HEK293 (cell line): ENCODE data around the gene SIGLEC8.

ENCODE experiments used
- CTCF ChIP-seq: fragments of 450-650 bp; formaldehyde crosslinking; IDR thresholded peaks from 2 replicates; pipeline ENCODE4 v1.5.1; 2016; ENCODE audit warnings: missing biosample characterization, missing genetic modification characterization
- PBX3 ChIP-seq: sonication (generic); formaldehyde crosslinking; IDR thresholded peaks from 2 replicates; pipeline ENCODE4 v1.8.1; 2022; ENCODE audit warnings: mild to moderate bottlenecking, moderate library complexity, missing genetic modification reagents
- YY1 ChIP-seq: fragments of 450-650 bp; formaldehyde crosslinking; IDR thresholded peaks from 2 replicates; pipeline ENCODE4 v1.5.1; 2018; ENCODE audit warnings: missing biosample characterization, missing genetic modification characterization
- ZNF2 ChIP-seq: fragments of 450-650 bp; formaldehyde crosslinking; IDR thresholded peaks from 2 replicates; pipeline ENCODE4 v1.5.1; 2016; ENCODE audit warnings: missing biosample characterization, missing genetic modification characterization
- ZNF274 ChIP-seq, 2 experiments: fragments of 200-500 bp in 1 of 2; fragments of 450-650 bp in 1 of 2; sonication (Bioruptor generic) in 1 of 2; formaldehyde crosslinking in 1 of 2; IDR thresholded peaks; 2 replicates each; pipeline versions ENCODE4 v1.5.1 to v1.6.1; 2014 to 2016; ENCODE audit warnings: borderline replicate concordance in 1 of 2, inconsistent platforms in 1 of 2, low read length in 1 of 2, missing biosample characterization in 1 of 2, missing genetic modification characterization in 1 of 2
- ZNF707 ChIP-seq: fragments of 450-650 bp; formaldehyde crosslinking; IDR thresholded peaks from 2 replicates; pipeline ENCODE4 v1.5.1; 2016; ENCODE audit warnings: missing biosample characterization, missing genetic modification characterization
- ZNF776 ChIP-seq: fragments of 450-650 bp; formaldehyde crosslinking; IDR thresholded peaks from 2 replicates; pipeline ENCODE4 v1.5.0; 2017; ENCODE audit warnings: missing biosample characterization, missing genetic modification characterization, borderline replicate concordance

GRCh38 chr19:51460164-51460992, 2.1 kb upstream of the SIGLEC8 start:
- no peak for TF ChIP-seq ZNF274 (IDR thresholded peaks at IDR 0.05; ENCODE audit: low read length)
- no peak for TF ChIP-seq ZNF274 (tag by site-specific recombination; IDR thresholded peaks at IDR 0.05; ENCODE audit: borderline replicate concordance)
- no peak for TF ChIP-seq CTCF
- no peak for TF ChIP-seq ZNF2 (tag by site-specific recombination)
- no peak for TF ChIP-seq ZNF707 (tag by site-specific recombination)
- no peak for TF ChIP-seq YY1
- TF ChIP-seq PBX3 (CRISPR knock-in tag), result no peak
- no peak for TF ChIP-seq ZNF776 (tag by site-specific recombination)
